Panc1 (cell line): Measurements from ENCODE around the gene DUSP16. TPM values are rescaled to one million over a fixed set of nuclear protein-coding genes. Genes with fewer than 3 reads are reported as not detected.

ENCODE experiments used
- ATAC-seq: fragments of 200-7000 bp; cut with Tn5 transposase; 2 replicates; pipeline ENCODE4 v1.9.1; 2020; ENCODE audit warnings: mild to moderate bottlenecking, moderate library complexity
- BruUV-seq: library from RNA; stranded (reverse); fragments of 400-500 nt; replicated peaks from 2 replicates; lab custom pipeline; 2021; lab: Mats Ljungman, UMichigan
- CTCF ChIA-PET: fragments of 300-600 bp; sonication (Branson Sonifier 250); formaldehyde crosslinking; loops from one replicate; lab custom pipeline; 2022; ENCODE audit warnings: antibody characterized with exemption; lab: Charles Lee
- POLR2A ChIA-PET: fragments of 300-600 bp; sonication (Branson Sonifier 250); formaldehyde crosslinking; loops from one replicate; lab custom pipeline; 2022; ENCODE audit warnings: antibody characterized with exemption; lab: Charles Lee
- DNase-seq: peaks from one replicate; pipeline ENCODE4 v3.0.0-alpha.2; 2010; ENCODE audit warnings: low read depth, low spot score
- H3K27ac ChIP-seq: 2 replicates; pipeline ENCODE4 v1.5.1; 2011; ENCODE audit warnings: mild to moderate bottlenecking, low read length, inconsistent platforms
- H3K27me3 ChIP-seq: fragments of 200-500 bp; sonication (Bioruptor generic); 2 replicates; pipeline ENCODE4 v1.6.0; 2014; ENCODE audit warnings: low read length, inconsistent platforms; ENCODE audit not compliant: control insufficient read depth, insufficient read depth
- H3K36me3 ChIP-seq: fragments of 200-500 bp; sonication (Bioruptor generic); 2 replicates; pipeline ENCODE4 v1.5.1; 2014; ENCODE audit warnings: inconsistent platforms, mild to moderate bottlenecking, low read length, moderate library complexity; ENCODE audit not compliant: control insufficient read depth, insufficient read depth
- H3K4me1 ChIP-seq: 2 replicates; pipeline ENCODE4 v1.5.1; 2011; ENCODE audit warnings: inconsistent platforms, mild to moderate bottlenecking, low read length, moderate library complexity; ENCODE audit not compliant: control insufficient read depth, insufficient read depth
- H3K4me3 ChIP-seq, 2 experiments: 2 replicates each; pipeline ENCODE4 v1.5.1; 2011 to 2012; ENCODE audit warnings: low read depth in 2 of 2, low read length in 2 of 2, mild to moderate bottlenecking in 2 of 2, inconsistent platforms in 1 of 2, moderate library complexity in 1 of 2
- H3K9me3 ChIP-seq: fragments of 200-500 bp; sonication (Bioruptor generic); 2 replicates; pipeline ENCODE4 v1.5.1; 2014; ENCODE audit warnings: low read depth, mild to moderate bottlenecking, inconsistent platforms, low read length, moderate library complexity; ENCODE audit not compliant: control insufficient read depth, insufficient read depth
- CTCF ChIP-seq: fragments of 450-650 bp; IDR thresholded peaks from 2 replicates; pipeline ENCODE4 v1.5.1; 2017; ENCODE audit warnings: mild to moderate bottlenecking
- POLR2AphosphoS5 ChIP-seq: IDR thresholded peaks from 2 replicates; pipeline ENCODE4 v1.6.1; 2012; ENCODE audit warnings: mild to moderate bottlenecking, low read depth, low read length, moderate library complexity
- SIN3A ChIP-seq: IDR thresholded peaks from 2 replicates; pipeline ENCODE4 v1.6.1; 2012; ENCODE audit warnings: low read depth, mild to moderate bottlenecking, low read length, moderate library complexity, borderline replicate concordance; ENCODE audit not compliant: insufficient read depth
- TCF7L2 ChIP-seq: IDR thresholded peaks from 2 replicates; pipeline ENCODE4 v1.6.1; 2011; ENCODE audit warnings: mild to moderate bottlenecking, low read depth, low read length, inconsistent platforms
- in situ Hi-C: cut with HindIII; loops from 2 replicates; pipeline ENCODE4 v1.10.0; 2016; ENCODE audit warnings: low sequenced_read_pairs, low pct_unique_long_range_greater_than_20kb
- intact Hi-C: fragments of 100-400 bp; cut with micrococcal nuclease; formaldehyde crosslinking; loops from one replicate; pipeline ENCODE4 v1.10.0; 2022; ENCODE audit not compliant: unreplicated experiment
- total RNA-seq: library from RNA; stranded (reverse); gene quantifications from one replicate; pipeline ENCODE4 v1.2.1, GENCODE V29; 2021; ENCODE audit not compliant: unreplicated experiment
- TF ChIP-seq, protein P1 (sequence below), 2 experiments: IDR thresholded peaks; 2 replicates each; pipeline ENCODE4 v1.6.1; 2011 to 2012; ENCODE audit warnings: low read depth in 2 of 2, control low read depth in 1 of 2, low read length in 1 of 2, mild to moderate bottlenecking in 1 of 2, moderate library complexity in 1 of 2; ENCODE audit not compliant: insufficient read depth in 1 of 2

DUSP16 gene
- total RNA-seq, 1 experiment from 2014 or later = 12.9 TPM

DNA sequence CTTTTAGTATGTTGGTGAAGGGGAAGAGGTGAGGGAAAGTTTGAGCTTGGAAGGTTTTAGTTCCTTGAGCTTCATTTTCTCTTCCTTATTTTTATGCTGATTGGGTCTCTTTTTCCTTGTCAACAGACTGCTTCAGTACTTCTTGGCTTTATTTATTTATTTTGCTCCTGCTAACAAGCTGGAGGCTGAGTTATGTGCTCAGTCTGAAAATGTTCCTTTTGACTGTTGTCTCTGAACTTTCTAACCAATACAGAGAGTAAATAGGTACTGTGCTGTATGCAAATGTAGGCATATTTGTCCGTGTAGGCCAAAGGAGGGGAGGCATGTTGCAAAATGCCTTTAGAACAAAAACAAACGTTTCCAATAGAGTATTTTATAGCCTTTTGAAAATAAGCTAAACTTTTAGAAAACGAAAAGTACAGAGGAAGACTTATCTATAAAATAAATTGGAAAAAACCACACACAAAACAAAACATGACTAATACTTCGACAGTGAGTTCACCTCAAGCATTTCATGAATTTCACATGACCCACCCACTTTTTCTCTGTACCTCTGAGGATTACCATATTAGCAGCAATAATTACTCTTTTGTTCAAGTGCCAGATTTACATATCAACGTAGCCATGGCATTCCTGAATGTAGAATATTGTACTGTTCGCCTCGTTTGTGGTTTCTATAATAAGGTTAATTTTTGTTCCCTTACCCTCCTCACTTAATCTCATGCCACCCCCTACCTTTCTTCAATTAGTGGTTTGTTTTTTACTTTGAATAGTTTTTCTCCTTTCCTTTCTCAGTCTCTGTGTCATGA, 44.3 kb upstream of the DUSP16 start:
- no peaks in the 10 kb centered on the region for H3K9me3 ChIP-seq
- ChIA-PET CTCF (no interaction called here), POLR2A (interaction anchor here (0.6 kb wide), 1 partner anchor 237 kb away, joined by 3 read pairs; no protein-coding TSS in a partner anchor)
- no TSS peak for BruUV-seq
- in situ Hi-C loops (no loop called here), intact Hi-C loops (no loop called here)
- peaks cover 4% of the 10 kb centered on the region; the same call in 1 of the 2 replicates for H3K4me1 ChIP-seq
- H3K4me3 ChIP-seq = no peak overlapping the region
- no peaks in the 10 kb centered on the region for H3K27me3 ChIP-seq
- H3K36me3 ChIP-seq = no peaks in the 10 kb centered on the region; the same call in 1 of the 2 replicates
- no peak for DNase-seq
- H3K27ac ChIP-seq = no peak overlapping the region
- no peak for TF ChIP-seq SIN3A
- TF ChIP-seq CTCF = no peak
- TF ChIP-seq POLR2AphosphoS5 = no peak
- TF ChIP-seq TCF7L2 = no peak
- TF ChIP-seq, protein P1, sequence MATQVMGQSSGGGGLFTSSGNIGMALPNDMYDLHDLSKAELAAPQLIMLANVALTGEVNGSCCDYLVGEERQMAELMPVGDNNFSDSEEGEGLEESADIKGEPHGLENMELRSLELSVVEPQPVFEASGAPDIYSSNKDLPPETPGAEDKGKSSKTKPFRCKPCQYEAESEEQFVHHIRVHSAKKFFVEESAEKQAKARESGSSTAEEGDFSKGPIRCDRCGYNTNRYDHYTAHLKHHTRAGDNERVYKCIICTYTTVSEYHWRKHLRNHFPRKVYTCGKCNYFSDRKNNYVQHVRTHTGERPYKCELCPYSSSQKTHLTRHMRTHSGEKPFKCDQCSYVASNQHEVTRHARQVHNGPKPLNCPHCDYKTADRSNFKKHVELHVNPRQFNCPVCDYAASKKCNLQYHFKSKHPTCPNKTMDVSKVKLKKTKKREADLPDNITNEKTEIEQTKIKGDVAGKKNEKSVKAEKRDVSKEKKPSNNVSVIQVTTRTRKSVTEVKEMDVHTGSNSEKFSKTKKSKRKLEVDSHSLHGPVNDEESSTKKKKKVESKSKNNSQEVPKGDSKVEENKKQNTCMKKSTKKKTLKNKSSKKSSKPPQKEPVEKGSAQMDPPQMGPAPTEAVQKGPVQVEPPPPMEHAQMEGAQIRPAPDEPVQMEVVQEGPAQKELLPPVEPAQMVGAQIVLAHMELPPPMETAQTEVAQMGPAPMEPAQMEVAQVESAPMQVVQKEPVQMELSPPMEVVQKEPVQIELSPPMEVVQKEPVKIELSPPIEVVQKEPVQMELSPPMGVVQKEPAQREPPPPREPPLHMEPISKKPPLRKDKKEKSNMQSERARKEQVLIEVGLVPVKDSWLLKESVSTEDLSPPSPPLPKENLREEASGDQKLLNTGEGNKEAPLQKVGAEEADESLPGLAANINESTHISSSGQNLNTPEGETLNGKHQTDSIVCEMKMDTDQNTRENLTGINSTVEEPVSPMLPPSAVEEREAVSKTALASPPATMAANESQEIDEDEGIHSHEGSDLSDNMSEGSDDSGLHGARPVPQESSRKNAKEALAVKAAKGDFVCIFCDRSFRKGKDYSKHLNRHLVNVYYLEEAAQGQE (IDR thresholded peaks at IDR 0.05; ENCODE audit: insufficient read depth in 1 of 2, low read depth in 2 of 2, low read length in 1 of 2) = no peak
- no peak for ATAC-seq

- ChIA-PET POLR2A (interaction anchor here (0.7 kb wide), 1 partner anchor 42 kb away, joined by 4 read pairs; no protein-coding TSS in a partner anchor), CTCF (no interaction called here)
- no peaks in the 10 kb centered on the region for H3K4me1 ChIP-seq
- BruUV-seq = no TSS peak
- in situ Hi-C loops (no loop called here), intact Hi-C loops (no loop called here)
- no peaks in the 10 kb centered on the region for H3K36me3 ChIP-seq
- DNase-seq (no peak), ATAC-seq (no peak)
- H3K27me3 ChIP-seq = no peaks in the 10 kb centered on the region
- H3K9me3 ChIP-seq = no peaks in the 10 kb centered on the region
- no peak overlapping the region for H3K27ac ChIP-seq
- TF ChIP-seq CTCF = no peak
- TF ChIP-seq, protein P1 (IDR thresholded peaks at IDR 0.05; ENCODE audit: insufficient read depth in 1 of 2, low read depth in 2 of 2, low read length in 1 of 2) = no peak
- no peak for TF ChIP-seq SIN3A
- TF ChIP-seq POLR2AphosphoS5 = no peak
- no peak for TF ChIP-seq TCF7L2
- H3K4me3 ChIP-seq = no peak overlapping the region
Observed at GRCh38 chr12:12604740-12605139, 42.1 kb upstream of the DUSP16 start.
